DMS 273 (cell line): ENCODE data around the gene ARHGAP31.
A peak's percentile ranks its signal among the peaks of the same experiment; 100 is the strongest.

Experiments
- DNase-seq: peaks from one replicate; lab custom pipeline; 2025; ENCODE audit not compliant: unreplicated experiment; lab: John Stamatoyannopoulos, UW

Gene ARHGAP31

DNA sequence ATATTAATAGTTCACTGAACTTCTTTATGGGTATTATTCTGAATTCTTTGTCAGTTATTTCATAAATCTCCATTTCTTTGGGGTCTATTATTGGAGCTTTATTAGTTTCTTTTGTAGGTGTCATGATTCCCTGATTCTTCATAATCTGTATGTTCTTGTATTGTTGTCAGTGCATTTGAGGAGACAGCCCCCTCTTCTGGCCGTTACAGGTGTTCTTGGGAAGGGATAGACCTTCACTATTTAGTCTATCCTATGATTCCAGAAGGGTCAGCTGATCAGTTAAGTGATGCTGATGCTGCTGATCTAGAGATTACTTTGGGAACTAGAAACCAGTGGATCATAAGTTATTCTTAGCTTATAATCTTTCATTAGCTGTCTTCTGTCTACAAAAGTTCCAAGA is 134.4 kb downstream of the ARHGAP31 start:
- peak; percentile 47 for DNase-seq

GRCh38 chr3:119433613-119434325 is 139.6 kb downstream of the ARHGAP31 start:
- no peak for DNase-seq

- DNase-seq: peak; percentile 68
Observed at GRCh38 chr3:119434703-119435102, 140.5 kb downstream of the ARHGAP31 start.

DNA sequence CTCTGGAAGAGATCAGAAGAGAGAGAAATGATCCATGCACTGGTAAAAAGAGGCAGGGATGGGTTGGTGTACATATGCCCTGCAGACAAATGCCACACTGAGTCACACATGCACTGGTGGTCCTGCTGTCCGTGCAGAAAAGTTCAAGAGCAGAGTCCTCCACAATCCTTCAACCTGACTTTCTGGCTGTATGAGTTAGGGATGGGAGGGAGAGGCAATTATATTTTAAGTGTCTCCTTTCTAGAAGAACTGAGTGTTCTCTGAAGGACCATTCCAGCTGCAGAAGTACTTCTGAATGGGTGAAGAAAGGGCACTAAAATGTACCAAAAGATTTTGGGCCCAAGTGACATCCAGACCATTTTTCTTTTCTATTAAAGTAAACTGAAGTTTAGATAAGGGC is 142.8 kb downstream of the ARHGAP31 start:
- DNase-seq: no peak

- no peak for DNase-seq
Observed at GRCh38 chr3:119437691-119438258, 143.6 kb downstream of the ARHGAP31 start.

GRCh38 chr3:119443179-119443578 is 149.0 kb downstream of the ARHGAP31 start:
- DNase-seq: no peak

DNA sequence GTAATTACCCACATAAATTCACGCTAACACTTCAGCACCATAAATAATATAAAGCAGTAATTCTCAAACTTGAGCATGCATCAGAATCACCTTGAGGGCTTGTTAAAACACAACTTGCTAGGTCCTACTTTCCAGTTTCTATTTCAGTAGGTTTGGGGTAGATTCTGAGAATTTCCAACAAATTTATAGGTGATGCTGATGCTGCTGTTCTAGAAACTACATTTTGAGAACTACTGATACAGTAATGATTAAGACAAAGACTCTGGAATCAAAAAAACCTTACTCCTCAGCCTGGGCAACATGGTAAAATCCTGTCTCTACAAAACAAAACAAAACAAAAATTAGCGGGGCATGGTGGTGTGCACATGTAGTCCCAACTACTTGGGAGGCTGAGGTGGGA is 150.4 kb downstream of the ARHGAP31 start:
- no peak for DNase-seq

DNA sequence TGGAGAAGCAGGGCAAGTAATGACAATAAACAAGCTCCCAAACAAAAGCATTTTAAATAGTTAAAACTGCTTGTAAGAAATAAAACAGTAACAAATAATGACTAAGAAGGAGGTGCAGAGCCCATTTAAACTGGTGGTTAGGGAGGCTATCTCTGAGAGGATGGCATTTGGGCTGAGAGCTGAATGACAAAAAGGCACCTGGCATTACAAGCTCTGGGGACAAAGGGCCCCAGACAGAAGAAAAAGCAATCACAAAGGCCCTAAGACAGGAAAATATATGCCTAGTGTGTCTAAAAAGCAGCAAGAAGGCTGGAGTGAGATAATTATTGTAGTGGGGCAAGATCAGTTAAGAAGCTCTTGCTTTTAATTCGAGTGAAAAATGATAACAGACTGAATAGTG is 159.6 kb downstream of the ARHGAP31 start:
- DNase-seq: no peak

DNA sequence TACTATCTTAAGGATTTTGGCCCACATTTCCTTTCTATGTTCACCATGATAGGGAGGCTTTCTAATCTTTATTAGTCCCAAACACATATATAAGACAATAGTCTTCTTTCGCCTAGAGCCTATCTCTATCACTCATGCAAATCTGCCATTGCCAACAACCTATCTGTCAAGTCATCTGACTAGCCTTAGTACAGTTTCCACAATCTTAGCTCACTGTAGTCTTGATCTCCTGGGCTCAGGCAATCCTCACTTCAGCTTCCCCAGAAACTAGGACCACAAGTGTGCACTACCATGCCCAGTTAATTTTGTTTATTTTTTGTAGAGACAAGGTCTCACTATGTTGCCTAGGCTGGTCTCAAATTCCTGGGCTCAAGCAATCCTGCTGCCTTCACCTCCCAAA is 162.3 kb downstream of the ARHGAP31 start:
- DNase-seq: no peak

DNA sequence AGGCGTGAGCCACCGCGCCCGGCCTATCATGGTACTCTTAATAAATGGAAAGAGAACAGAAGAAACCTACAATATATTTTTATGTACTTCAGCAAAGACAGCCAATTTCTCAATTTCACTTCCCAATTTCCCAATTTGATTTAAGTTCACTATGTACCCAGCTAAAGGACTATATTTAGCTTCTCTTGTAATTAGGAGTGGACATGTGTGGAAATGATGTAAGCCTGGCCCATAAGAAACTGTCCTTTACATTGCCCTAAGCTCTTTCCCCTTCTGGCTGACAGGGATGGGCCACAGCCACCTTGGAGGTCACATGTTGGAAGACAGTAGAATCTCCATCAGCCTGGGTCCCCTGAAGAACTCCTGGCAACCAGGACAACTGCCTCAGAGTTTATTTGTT is 163.1 kb downstream of the ARHGAP31 start:
- no peak for DNase-seq

- peak; percentile 100 for DNase-seq
Observed at GRCh38 chr3:119463171-119464169, 169.3 kb downstream of the ARHGAP31 start, which contains the start of gene TMEM39A. Gene TMEM39A, minus strand, starts transcription at chr3:119463615. Its CDS starts 1,541 bp downstream, at chr3:119462074.

DNA sequence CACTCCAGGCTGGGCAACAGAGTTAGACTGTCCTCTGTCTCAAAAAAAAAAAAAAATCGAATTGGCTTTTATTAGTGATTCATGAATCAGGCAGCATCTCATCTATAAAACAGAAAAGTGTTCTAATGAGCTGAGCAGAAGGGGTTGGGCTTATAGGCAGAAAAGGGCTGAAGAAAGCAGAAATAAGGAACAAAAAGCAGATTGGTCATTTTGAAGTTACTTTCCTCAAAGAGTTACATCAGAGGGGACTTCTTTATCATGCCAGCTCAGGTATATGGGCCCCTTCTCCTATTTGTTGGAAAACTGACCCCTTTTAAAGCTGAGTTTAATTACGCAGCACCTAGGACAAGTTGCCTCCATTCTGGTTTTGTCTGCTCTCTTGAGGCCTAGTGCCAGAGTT is 173.9 kb downstream of the ARHGAP31 start:
- no peak for DNase-seq

DNA sequence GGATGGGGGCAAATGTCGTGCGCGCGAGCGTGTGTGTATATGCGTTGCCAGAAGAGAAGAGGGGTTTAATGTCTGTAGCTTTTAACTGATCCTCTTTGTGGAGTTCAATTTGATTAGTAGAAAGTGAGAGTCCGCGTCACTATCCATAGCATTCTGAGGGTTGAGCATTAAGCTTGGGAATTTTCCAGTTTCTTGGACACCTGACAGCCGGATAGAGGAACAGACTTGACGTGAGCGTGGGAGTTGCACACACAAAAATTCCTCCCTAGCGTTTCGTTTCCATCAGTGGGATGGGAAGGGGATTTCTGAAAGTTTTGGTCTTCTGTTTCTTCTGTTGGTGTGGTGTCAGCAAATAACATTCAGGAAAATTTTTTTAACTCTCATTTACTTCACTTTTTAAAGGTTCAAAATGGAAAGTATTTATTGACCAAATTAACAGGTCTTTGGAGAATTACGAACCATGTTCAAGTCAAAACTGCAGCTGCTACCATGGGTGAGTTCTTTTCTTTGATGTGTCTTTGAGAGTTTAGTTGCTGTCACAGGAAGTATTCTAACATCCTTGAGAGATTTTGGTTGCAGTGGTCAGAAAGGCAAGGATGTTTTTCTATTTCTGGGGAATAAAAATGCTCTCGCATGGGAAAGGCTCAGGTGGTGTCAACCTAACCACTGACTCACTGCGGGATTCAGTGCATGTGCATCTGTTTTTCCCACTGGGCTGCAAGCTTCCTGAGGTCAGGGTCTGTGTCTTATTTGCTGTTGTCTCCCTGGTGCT is 175.4 kb downstream of the ARHGAP31 start:
- peak; percentile 75 for DNase-seq
